Right renal pelvis (tissue), 4 donors: Measurements from ENCODE around the gene SPDYE1. TPM values are rescaled to one million over a fixed set of nuclear protein-coding genes. Genes with fewer than 3 reads are reported as not detected.
"Not testable (repeated sequence)": the region's sequence is repeated elsewhere in the genome, so short reads cannot be mapped to it uniquely, and the experiment has no call there.

Source experiments
- DNase-seq, 4 donors: peaks; one replicate each; pipeline ENCODE4 v3.0.0-alpha.2; 2013; ENCODE audit warnings: low read depth in 4 of 4, low spot score in 3 of 4, missing footprints in 1 of 4
- polyA plus RNA-seq, 4 donors: library from polyadenylated mRNA; unstranded; fragments of 120-200 nt; gene quantifications; one replicate each; pipeline ENCODE4 v1.2.1, GENCODE V29; 2013; ENCODE audit not compliant: insufficient read length in 4 of 4

The SPDYE1 gene
- polyA plus RNA-seq, 4 donors, result 0.51 to 0.97 (median 0.52) TPM

- not testable (repeated sequence) for DNase-seq
Observed at GRCh38 chr7:43990011-43990585, 7.6 kb upstream of the SPDYE1 start.

GRCh38 chr7:43990829-43991228 is 6.9 kb upstream of the SPDYE1 start:
- not testable (repeated sequence) for DNase-seq

- not testable (repeated sequence) for DNase-seq
Observed at GRCh38 chr7:43992896-43993295, 4.8 kb upstream of the SPDYE1 start.

GRCh38 chr7:43994681-43995080 is 3.0 kb upstream of the SPDYE1 start:
- DNase-seq, result not testable (repeated sequence)

- DNase-seq, result not testable (repeated sequence)
Observed at GRCh38 chr7:44012081-44012480, 14.4 kb downstream of the SPDYE1 start.

DNA sequence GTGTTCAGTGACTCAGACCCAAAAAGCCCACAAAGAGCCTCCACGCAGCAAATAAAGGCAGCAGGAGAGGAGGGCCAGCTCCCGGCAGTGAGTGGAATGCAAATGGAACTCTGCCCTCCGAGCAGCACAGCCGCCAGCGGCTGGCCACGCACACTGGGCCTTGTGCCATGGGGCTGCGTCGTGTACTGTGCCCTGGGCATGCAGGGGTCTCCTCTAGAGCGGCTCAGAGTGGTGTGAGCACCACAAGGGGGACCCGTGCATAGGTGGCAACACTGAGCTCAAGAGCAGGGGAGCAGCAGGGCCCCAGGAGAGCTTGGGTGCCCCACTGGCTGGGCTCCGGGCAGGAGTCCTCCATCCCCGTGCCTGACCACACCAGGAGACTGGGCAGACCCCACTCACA is 17.4 kb downstream of the SPDYE1 start:
- DNase-seq, result not testable (repeated sequence)

DNA sequence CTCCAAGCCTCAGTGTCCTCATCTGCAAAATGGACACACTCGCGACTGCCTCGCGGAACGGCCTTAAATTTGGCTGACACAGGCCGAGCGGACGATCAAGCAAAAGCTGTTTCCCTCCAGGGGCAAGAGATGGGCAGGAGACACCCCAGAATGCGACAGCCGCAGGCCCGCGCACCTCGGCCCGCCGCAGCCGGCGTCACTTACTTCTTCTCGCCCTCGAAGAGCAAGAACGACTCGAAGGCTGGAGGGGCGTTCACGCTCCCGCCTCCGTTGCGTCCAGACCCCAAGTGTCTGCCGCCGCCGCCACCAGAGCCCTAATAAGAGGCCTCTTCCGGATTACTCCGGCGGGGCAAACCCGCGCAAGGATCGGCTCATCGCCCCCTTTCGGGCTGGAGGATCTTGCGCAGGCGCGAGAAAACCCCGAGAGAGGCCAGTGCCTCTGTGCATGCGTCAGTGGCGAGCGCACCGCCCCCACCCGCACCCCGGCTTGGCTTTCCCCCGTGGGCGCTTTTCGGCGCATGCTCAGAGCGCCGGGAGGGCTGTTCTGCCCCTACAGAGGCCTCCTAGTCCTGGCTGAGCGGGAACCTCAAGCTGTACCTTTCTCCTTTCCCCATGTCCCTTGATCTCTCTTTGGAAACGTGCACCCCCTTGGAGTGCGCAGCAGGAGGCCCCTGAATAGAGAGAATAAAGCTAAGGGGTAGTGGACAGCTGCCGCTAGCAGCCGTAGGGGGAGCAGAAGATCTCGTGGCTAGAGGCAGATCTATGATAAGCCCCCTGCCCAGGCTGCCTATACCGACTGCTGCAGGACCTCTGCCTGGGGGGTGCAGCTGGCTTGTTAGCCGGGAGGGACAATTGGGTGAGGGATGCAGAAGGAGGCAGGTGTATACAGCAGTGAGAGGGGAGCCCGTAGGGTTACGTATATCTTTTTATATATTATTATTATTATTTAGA is 21.4 kb downstream of the SPDYE1 start:
- peak; percentile 93 to 96 (median 94) for DNase-seq

DNA sequence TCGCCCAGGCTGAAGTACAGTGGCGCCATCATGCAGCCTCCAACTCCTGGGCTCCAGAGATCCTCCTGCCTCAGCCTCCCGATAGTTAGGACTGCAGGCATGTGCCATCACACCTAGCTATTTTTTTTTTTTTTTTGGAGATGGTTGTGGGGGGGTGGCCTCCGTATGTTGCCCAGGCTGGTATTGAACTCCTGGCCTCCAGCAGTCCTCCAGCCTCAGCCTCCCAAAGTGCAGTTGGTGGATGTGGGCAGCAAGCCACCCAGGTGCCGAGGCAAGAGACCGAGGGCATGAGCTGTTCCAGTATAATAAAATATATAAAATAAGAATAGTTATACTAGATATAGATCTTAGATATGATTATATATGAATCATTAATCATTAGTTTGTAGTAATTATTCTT is 22.1 kb downstream of the SPDYE1 start:
- not testable (repeated sequence) for DNase-seq

DNA sequence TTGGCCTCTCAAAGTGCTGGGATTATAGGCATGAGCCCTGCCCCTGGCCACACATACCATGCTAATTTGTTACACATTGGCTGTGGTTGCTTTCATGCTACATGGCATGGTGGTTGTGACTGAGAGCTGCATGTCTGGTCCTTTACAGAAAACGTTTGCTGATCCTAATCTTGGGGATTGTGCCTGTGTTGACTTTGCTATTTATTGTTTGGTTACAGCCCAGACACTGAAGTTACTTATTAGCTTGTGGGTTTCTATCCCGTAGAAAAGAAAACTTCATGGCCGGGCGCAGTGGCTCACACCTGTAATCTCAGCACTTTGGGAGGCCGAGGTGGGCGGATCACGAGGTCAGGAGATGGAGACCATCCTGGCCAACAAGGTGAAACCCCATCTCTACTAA is 24.4 kb downstream of the SPDYE1 start:
- DNase-seq, result not testable (repeated sequence)

GRCh38 chr7:44022796-44023467 is 25.2 kb downstream of the SPDYE1 start:
- not testable (repeated sequence) for DNase-seq

GRCh38 chr7:44029433-44029832 is 31.7 kb downstream of the SPDYE1 start:
- DNase-seq, result not testable (repeated sequence)

- not testable (repeated sequence) for DNase-seq
Observed at GRCh38 chr7:44030029-44030428, 32.3 kb downstream of the SPDYE1 start.

DNA sequence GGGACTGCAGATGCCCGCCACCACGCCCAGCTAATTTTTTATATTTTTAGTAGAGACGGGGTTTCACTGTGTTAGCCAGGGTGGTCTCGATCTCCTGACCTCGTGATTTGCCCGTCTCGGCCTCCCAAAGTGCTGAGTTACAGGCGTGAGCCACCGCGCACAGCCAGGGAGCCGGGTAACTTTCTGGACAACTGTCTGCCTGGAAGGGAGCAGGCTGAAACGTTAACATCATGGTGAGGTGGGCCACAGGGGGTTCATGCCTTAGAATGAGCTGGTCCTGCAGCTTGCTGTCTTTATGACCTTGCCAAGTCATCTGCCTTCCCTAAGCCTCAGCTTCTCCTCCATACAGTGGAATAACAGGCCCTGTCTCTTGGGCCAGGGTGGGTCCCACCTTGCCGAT is 33.6 kb downstream of the SPDYE1 start:
- DNase-seq, result not testable (repeated sequence)

DNA sequence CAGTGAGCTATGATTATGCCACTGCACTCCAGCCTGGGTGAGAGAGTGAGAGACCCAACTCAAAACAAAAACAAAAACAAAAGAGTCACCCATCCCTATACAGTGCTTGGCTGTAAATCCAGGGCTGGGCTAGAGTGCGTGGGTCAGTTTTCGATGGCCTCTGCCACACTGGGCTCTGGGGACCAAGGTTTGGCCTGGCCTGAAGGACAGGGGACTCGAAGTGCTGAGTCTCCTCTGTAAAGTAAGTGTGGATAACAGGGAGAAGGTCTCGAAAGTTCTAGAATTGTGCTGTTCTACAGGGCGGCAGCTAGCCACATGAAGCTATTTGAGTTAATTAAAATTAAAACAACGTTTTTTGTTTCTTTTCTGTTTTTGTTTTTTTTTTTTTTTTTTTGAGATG is 34.3 kb downstream of the SPDYE1 start:
- not testable (repeated sequence) for DNase-seq

GRCh38 chr7:44033971-44034844 is 36.5 kb downstream of the SPDYE1 start:
- not testable (repeated sequence) for DNase-seq

DNA sequence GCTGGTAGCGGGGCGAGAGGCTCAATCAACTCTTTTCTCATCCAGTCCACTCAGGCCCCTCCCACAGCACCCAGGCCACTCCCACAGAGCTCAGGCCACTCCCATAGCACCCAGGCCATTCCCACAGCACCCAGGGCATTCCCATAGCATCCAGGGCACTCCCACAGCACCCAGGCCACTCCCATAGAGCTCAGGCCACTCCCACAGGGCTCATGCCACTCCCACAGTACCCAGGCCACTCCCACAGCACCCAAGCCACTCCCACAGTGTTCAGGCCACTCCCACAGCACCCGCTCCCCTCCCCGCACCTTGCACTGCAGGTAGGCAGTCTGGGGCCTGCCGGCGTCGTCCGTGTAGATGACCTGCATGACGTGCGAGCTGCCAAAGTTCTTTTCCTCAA is 38.7 kb downstream of the SPDYE1 start:
- not testable (repeated sequence) for DNase-seq

GRCh38 chr7:44037951-44038350 is 40.3 kb downstream of the SPDYE1 start:
- DNase-seq, result not testable (repeated sequence)

GRCh38 chr7:44038553-44038952 is 40.9 kb downstream of the SPDYE1 start:
- not testable (repeated sequence) for DNase-seq

- DNase-seq, result peak in 2 of 4 donors; percentile 43 to 53
Observed at GRCh38 chr7:44038961-44039558, 41.4 kb downstream of the SPDYE1 start.
